NB4 (cell line): ENCODE data around the gene HLTF.

Experiments
- CTCF ChIP-seq: IDR thresholded peaks from one replicate; pipeline ENCODE4 v1.5.1; 2012; ENCODE audit warnings: low read depth, low read length
- MYC ChIP-seq: IDR thresholded peaks from 2 replicates; pipeline ENCODE4 v1.6.1; 2011; ENCODE audit warnings: low read depth, low read length
- POLR2A ChIP-seq: IDR thresholded peaks from 2 replicates; pipeline ENCODE4 v1.6.1; 2011; ENCODE audit warnings: mild to moderate bottlenecking; ENCODE audit not compliant: insufficient read length; ENCODE audit errors: extremely low read depth

GRCh38 chr3:149114458-149114857 lies 28.1 kb upstream of the HLTF start:
- no peak for TF ChIP-seq CTCF
- no peak for TF ChIP-seq POLR2A
- TF ChIP-seq MYC: no peak
